ENCODE results near the gene INPP5A.

DNA sequence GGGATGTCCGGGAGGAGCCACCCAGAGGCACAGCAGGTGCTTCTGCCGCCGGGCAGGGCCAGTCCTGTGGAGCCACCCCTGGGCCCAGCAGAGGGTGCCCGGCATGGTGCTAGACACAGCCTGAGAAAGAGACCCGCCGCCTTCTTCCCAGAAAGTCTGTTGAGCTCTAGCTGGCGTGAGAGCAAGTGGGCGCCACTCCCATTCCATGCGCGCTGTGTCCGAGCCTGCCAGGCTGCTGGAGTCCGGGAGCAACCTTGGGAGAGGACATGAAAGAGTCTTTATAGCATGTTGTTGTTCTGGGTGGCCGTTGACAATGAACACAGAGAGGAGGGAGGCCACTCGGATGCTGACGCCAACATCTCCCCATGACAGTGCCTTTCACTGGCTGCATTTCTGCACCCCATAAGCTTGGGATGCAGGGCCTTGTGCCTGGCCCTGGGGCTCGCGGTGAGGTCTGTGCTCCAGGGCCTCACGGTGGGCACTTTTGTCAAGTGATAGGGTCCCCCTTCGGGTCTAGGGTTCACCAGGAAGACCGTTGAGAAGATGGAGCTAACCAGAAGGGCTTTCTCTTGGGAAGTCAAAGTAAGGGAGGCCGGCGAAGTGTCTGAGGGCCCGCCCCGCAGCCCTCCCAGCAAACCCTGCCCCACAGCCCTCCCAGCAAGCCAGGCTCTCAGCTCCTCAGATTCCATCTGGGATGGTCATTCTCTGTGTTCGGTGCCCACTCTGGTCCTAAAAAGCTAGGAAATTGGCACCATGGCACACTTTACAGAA lies 201.1 kb downstream of the INPP5A start:
- TF ChIP-seq, protein P1, sequence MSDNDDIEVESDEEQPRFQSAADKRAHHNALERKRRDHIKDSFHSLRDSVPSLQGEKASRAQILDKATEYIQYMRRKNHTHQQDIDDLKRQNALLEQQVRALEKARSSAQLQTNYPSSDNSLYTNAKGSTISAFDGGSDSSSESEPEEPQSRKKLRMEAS (IDR thresholded peaks at IDR 0.05) = no peak
- TF ChIP-seq NFIC (IDR thresholded peaks at IDR 0.05) (no peak), EP300 (IDR thresholded peaks at IDR 0.05; ENCODE audit: borderline replicate concordance) (no peak), CREB1 (IDR thresholded peaks at IDR 0.05; ENCODE audit: low read depth) (no peak), TAF1 (IDR thresholded peaks at IDR 0.05; ENCODE audit: low read depth) (no peak), FOXM1 (IDR thresholded peaks at IDR 0.05; ENCODE audit: borderline replicate concordance, low read depth) (no peak), TCF12 (IDR thresholded peaks at IDR 0.05; ENCODE audit: low read depth) (no peak), RAD21 (IDR thresholded peaks at IDR 0.05; ENCODE audit: low read depth) (no peak), CEBPB (IDR thresholded peaks at IDR 0.05) (no peak), YY1 (IDR thresholded peaks at IDR 0.05; ENCODE audit: low read depth) (no peak)
- TF ChIP-seq, protein P2, sequence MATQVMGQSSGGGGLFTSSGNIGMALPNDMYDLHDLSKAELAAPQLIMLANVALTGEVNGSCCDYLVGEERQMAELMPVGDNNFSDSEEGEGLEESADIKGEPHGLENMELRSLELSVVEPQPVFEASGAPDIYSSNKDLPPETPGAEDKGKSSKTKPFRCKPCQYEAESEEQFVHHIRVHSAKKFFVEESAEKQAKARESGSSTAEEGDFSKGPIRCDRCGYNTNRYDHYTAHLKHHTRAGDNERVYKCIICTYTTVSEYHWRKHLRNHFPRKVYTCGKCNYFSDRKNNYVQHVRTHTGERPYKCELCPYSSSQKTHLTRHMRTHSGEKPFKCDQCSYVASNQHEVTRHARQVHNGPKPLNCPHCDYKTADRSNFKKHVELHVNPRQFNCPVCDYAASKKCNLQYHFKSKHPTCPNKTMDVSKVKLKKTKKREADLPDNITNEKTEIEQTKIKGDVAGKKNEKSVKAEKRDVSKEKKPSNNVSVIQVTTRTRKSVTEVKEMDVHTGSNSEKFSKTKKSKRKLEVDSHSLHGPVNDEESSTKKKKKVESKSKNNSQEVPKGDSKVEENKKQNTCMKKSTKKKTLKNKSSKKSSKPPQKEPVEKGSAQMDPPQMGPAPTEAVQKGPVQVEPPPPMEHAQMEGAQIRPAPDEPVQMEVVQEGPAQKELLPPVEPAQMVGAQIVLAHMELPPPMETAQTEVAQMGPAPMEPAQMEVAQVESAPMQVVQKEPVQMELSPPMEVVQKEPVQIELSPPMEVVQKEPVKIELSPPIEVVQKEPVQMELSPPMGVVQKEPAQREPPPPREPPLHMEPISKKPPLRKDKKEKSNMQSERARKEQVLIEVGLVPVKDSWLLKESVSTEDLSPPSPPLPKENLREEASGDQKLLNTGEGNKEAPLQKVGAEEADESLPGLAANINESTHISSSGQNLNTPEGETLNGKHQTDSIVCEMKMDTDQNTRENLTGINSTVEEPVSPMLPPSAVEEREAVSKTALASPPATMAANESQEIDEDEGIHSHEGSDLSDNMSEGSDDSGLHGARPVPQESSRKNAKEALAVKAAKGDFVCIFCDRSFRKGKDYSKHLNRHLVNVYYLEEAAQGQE (IDR thresholded peaks at IDR 0.05; ENCODE audit: low read depth) = no peak
- TF ChIP-seq, protein P3, sequence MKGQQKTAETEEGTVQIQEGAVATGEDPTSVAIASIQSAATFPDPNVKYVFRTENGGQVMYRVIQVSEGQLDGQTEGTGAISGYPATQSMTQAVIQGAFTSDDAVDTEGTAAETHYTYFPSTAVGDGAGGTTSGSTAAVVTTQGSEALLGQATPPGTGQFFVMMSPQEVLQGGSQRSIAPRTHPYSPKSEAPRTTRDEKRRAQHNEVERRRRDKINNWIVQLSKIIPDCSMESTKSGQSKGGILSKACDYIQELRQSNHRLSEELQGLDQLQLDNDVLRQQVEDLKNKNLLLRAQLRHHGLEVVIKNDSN (IDR thresholded peaks at IDR 0.05) = no peak
